Caki2 (cell line): ENCODE results near the gene IL18R1. TPM values are rescaled to one million over a fixed set of nuclear protein-coding genes. Genes with fewer than 3 reads are reported as not detected.

Experiments used
- DNase-seq: peaks from one replicate; pipeline ENCODE4 v3.0.0-alpha.2; 2015; ENCODE audit warnings: low read depth
- in situ Hi-C: cut with HindIII; loops from 2 replicates; pipeline ENCODE4 v1.10.0; 2016; ENCODE audit warnings: low sequenced_read_pairs, low pct_unique_long_range_greater_than_20kb, mixed read lengths
- total RNA-seq: library from RNA; depleted of rRNA; stranded (reverse); fragments of >200 nt; shearing (Covaris generic); gene quantifications from 2 replicates; pipeline ENCODE4 v1.2.3, GENCODE V29; 2014; ENCODE audit warnings: low replicate concordance; rRNA removed

Gene IL18R1
- total RNA-seq, 1 experiment from 2014 or later: 0.41 TPM

DNA sequence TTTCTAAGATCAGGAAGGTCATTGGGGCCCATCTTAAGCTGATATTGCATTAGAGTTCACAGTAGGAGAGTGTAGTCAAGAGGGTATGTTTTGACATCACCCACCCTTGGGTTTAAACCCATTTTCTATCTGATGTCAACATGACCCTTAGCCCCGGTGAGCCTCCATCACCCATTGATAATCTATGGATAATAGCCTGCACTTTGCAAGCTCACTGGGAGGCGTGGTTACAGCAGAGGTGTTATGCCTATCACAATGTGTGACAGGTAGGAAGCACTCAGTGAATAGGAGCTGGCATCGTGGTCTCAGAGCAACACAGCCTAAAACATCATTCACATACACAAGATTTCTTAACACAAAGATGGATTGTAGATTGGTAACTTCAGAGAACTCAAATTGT lies 88.6 kb downstream of the IL18R1 start:
- no peak for DNase-seq
- in situ Hi-C loops: no loop called here

DNA sequence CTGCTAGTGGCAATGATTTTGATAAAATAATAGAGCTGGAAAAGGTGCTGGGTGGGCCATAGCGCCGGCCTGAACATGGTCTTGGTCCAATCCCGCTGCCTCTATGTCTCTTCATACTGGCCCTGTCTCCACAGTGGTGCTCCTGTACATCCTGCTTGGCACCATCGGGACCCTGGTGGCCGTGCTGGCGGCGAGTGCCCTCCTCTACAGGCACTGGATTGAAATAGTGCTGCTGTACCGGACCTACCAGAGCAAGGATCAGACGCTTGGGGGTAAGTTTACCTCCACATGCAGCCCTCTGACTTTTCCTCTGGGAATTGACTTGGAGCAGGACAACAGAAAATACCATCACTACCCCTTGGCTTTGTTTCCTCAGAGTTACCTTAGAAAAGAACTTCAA lies 91.3 kb downstream of the IL18R1 start:
- in situ Hi-C loops: no loop called here

More for the DNA sequence above, 91.3 kb downstream of the IL18R1 start:
- DNase-seq: no peak

Other genes starting within 250 kb of the IL18R1 start
- 1.5 TPM in 1 of 2 replicates, not detected in the other for gene IL1R1, start 213.1 kb upstream of the IL18R1 start, total RNA-seq
- gene IL1RL2, start 168.8 kb upstream of the IL18R1 start, total RNA-seq: not detected in 2 replicates
- not detected in 2 replicates for gene IL1RL1, start 44.2 kb upstream of the IL18R1 start, total RNA-seq
- not detected in 2 replicates for gene IL18RAP, start 67.4 kb downstream of the IL18R1 start, total RNA-seq
- not detected in 2 replicates for gene SLC9A4, start 117.4 kb downstream of the IL18R1 start, total RNA-seq